ENCODE data around the gene MRPS35.
A peak's percentile ranks its signal among the peaks of the same experiment; 100 is the strongest.

Gene MRPS35

GRCh38 chr12:27710592-27711316 lies at the start of gene MRPS35:
TSS of gene MRPS35 (plus strand) at chr12:27710832. CDS start at chr12:27710844, 12 bp downstream.
- peak; percentile 99 for FAIRE-seq
- peak; percentile 95 for DNase-seq (ENCODE audit: insufficient read length, low spot score)

- FAIRE-seq: no peak
- DNase-seq (ENCODE audit: insufficient read length, low spot score): no peak
These were observed 44.9 kb upstream of the MRPS35 start for GRCh38 chr12:27665704-27666103.

- no peak for FAIRE-seq
- no peak for DNase-seq (ENCODE audit: insufficient read length, low spot score)
These were observed 44.1 kb upstream of the MRPS35 start for GRCh38 chr12:27666510-27666909.

GRCh38 chr12:27667540-27667939 lies 43.1 kb upstream of the MRPS35 start:
- FAIRE-seq: peak; percentile 52
- no peak for DNase-seq (ENCODE audit: insufficient read length, low spot score)

GRCh38 chr12:27672051-27672450 lies 38.6 kb upstream of the MRPS35 start:
- DNase-seq (ENCODE audit: insufficient read length, low spot score) (no peak), FAIRE-seq (no peak)

GRCh38 chr12:27672643-27673042 lies 38.0 kb upstream of the MRPS35 start:
- FAIRE-seq: no peak
- no peak for DNase-seq (ENCODE audit: insufficient read length, low spot score)

- FAIRE-seq (no peak), DNase-seq (ENCODE audit: insufficient read length, low spot score) (no peak)
These were observed 37.4 kb upstream of the MRPS35 start for GRCh38 chr12:27673101-27673718.

- peak; percentile 4 for FAIRE-seq
- DNase-seq (ENCODE audit: insufficient read length, low spot score): no peak
These were observed 35.6 kb upstream of the MRPS35 start for GRCh38 chr12:27674989-27675388.

- no peak for DNase-seq (ENCODE audit: insufficient read length, low spot score)
- FAIRE-seq: peak; percentile 13
These were observed 30.0 kb upstream of the MRPS35 start for GRCh38 chr12:27680619-27681018.

- DNase-seq (ENCODE audit: insufficient read length, low spot score) (no peak), FAIRE-seq (no peak)
These were observed 28.1 kb upstream of the MRPS35 start for GRCh38 chr12:27682534-27682933.

- peak; percentile 69 for FAIRE-seq
- DNase-seq (ENCODE audit: insufficient read length, low spot score): no peak
These were observed 25.4 kb upstream of the MRPS35 start for GRCh38 chr12:27685274-27685673.

GRCh38 chr12:27686147-27686546 lies 24.5 kb upstream of the MRPS35 start:
- FAIRE-seq (no peak), DNase-seq (ENCODE audit: insufficient read length, low spot score) (no peak)

- DNase-seq (ENCODE audit: insufficient read length, low spot score) (no peak), FAIRE-seq (no peak)
These were observed 22.0 kb upstream of the MRPS35 start for GRCh38 chr12:27688671-27689070.

- peak; percentile 57 for FAIRE-seq
- no peak for DNase-seq (ENCODE audit: insufficient read length, low spot score)
These were observed 21.0 kb upstream of the MRPS35 start for GRCh38 chr12:27689558-27690180.

- FAIRE-seq: no peak
- no peak for DNase-seq (ENCODE audit: insufficient read length, low spot score)
These were observed 17.2 kb upstream of the MRPS35 start for GRCh38 chr12:27693403-27693802.

GRCh38 chr12:27695556-27696292 lies 14.9 kb upstream of the MRPS35 start:
- DNase-seq (ENCODE audit: insufficient read length, low spot score) (no peak), FAIRE-seq (no peak)

- FAIRE-seq: peak; percentile 72
- DNase-seq (ENCODE audit: insufficient read length, low spot score): no peak
These were observed 14.4 kb upstream of the MRPS35 start, which contains the start of gene REP15 for GRCh38 chr12:27696293-27696652. TSS of gene REP15 (plus strand) at chr12:27696447. CDS start at chr12:27696563, 116 bp downstream.

GRCh38 chr12:27696864-27697564 lies 13.6 kb upstream of the MRPS35 start:
- no peak for DNase-seq (ENCODE audit: insufficient read length, low spot score)
- FAIRE-seq: no peak

GRCh38 chr12:27703720-27704452 lies 6.7 kb upstream of the MRPS35 start:
- FAIRE-seq: peak; percentile 98
- peak; percentile 92 for DNase-seq (ENCODE audit: insufficient read length, low spot score)

- peak; percentile 77 for FAIRE-seq
These were observed 5.4 kb upstream of the MRPS35 start for GRCh38 chr12:27705263-27705662.

More at GRCh38 chr12:27705263-27705662, 5.4 kb upstream of the MRPS35 start:
- no peak for DNase-seq (ENCODE audit: insufficient read length, low spot score)
